HEK293 (cell line): ENCODE data around the gene HSD17B1.
A peak's percentile ranks its signal among the peaks of the same experiment; 100 is the strongest.

ENCODE experiments used
- BCL11B ChIP-seq: fragments of 450-650 bp; formaldehyde crosslinking; IDR thresholded peaks from 2 replicates; pipeline ENCODE4 v1.5.1; 2016; ENCODE audit warnings: low read depth, missing biosample characterization, missing genetic modification characterization
- GLIS1 ChIP-seq: fragments of 450-650 bp; formaldehyde crosslinking; IDR thresholded peaks from 2 replicates; pipeline ENCODE4 v1.5.1; 2016; ENCODE audit warnings: missing biosample characterization, missing genetic modification characterization
- KLF10 ChIP-seq: fragments of 450-650 bp; IDR thresholded peaks from 2 replicates; pipeline ENCODE4 v1.5.1; 2018; ENCODE audit warnings: missing biosample characterization, mild to moderate bottlenecking, missing genetic modification characterization
- KLF7 ChIP-seq: fragments of 450-650 bp; formaldehyde crosslinking; IDR thresholded peaks from 2 replicates; pipeline ENCODE4 v1.5.1; 2016; ENCODE audit warnings: missing biosample characterization, missing genetic modification characterization, borderline replicate concordance
- KLF8 ChIP-seq: fragments of 450-650 bp; formaldehyde crosslinking; IDR thresholded peaks from 2 replicates; pipeline ENCODE4 v1.5.1; 2016; ENCODE audit warnings: missing biosample characterization, missing genetic modification characterization
- SP2 ChIP-seq: fragments of 450-650 bp; formaldehyde crosslinking; IDR thresholded peaks from 2 replicates; pipeline ENCODE4 v1.5.1; 2016; ENCODE audit warnings: missing biosample characterization, missing genetic modification characterization
- SP3 ChIP-seq: fragments of 450-650 bp; formaldehyde crosslinking; IDR thresholded peaks from 2 replicates; pipeline ENCODE4 v1.5.1; 2016; ENCODE audit warnings: missing biosample characterization, missing genetic modification characterization
- ZBTB17 ChIP-seq: fragments of 450-650 bp; formaldehyde crosslinking; IDR thresholded peaks from 2 replicates; pipeline ENCODE4 v1.5.1; 2016; ENCODE audit warnings: missing biosample characterization, missing genetic modification characterization
- ZBTB21 ChIP-seq: fragments of 450-650 bp; formaldehyde crosslinking; IDR thresholded peaks from 2 replicates; pipeline ENCODE4 v1.5.1; 2017; ENCODE audit warnings: missing biosample characterization, missing genetic modification characterization
- ZNF132 ChIP-seq: fragments of 450-650 bp; formaldehyde crosslinking; IDR thresholded peaks from 2 replicates; pipeline ENCODE4 v1.5.1; 2017; ENCODE audit warnings: missing biosample characterization, missing genetic modification characterization, borderline replicate concordance
- ZNF138 ChIP-seq: fragments of 450-650 bp; formaldehyde crosslinking; IDR thresholded peaks from 2 replicates; pipeline ENCODE4 v1.5.1; 2016; ENCODE audit warnings: missing biosample characterization, missing genetic modification characterization, borderline replicate concordance
- ZNF146 ChIP-seq: fragments of 450-650 bp; formaldehyde crosslinking; IDR thresholded peaks from 2 replicates; pipeline ENCODE4 v1.5.1; 2016; ENCODE audit warnings: missing biosample characterization, missing genetic modification characterization
- ZNF423 ChIP-seq: fragments of 450-650 bp; formaldehyde crosslinking; IDR thresholded peaks from 2 replicates; pipeline ENCODE4 v1.5.1; 2016; ENCODE audit warnings: missing biosample characterization, missing genetic modification characterization
- ZNF426 ChIP-seq: fragments of 450-650 bp; formaldehyde crosslinking; IDR thresholded peaks from 2 replicates; pipeline ENCODE4 v1.5.1; 2017; ENCODE audit warnings: missing biosample characterization, missing genetic modification characterization, mild to moderate bottlenecking, inconsistent platforms, moderate library complexity
- ZNF629 ChIP-seq: fragments of 450-650 bp; formaldehyde crosslinking; IDR thresholded peaks from 2 replicates; pipeline ENCODE4 v1.5.1; 2017; ENCODE audit warnings: missing biosample characterization, missing genetic modification characterization
- ZNF677 ChIP-seq: fragments of 450-650 bp; IDR thresholded peaks from 2 replicates; pipeline ENCODE4 v1.5.0; 2018; ENCODE audit warnings: missing biosample characterization, mild to moderate bottlenecking, missing genetic modification characterization, moderate library complexity
- ZXDB ChIP-seq: fragments of 450-650 bp; formaldehyde crosslinking; IDR thresholded peaks from 2 replicates; pipeline ENCODE4 v1.5.1; 2016; ENCODE audit warnings: missing biosample characterization, missing genetic modification characterization
- TF ChIP-seq, protein P1 (sequence below): fragments of 450-650 bp; formaldehyde crosslinking; conservative IDR thresholded peaks from 2 replicates; pipeline ENCODE4 v1.5.1; 2016; ENCODE audit warnings: low read depth, missing biosample characterization, missing genetic modification characterization
- TF ChIP-seq, protein P2 (sequence below): fragments of 450-650 bp; formaldehyde crosslinking; IDR thresholded peaks from 2 replicates; pipeline ENCODE4 v1.5.1; 2017; ENCODE audit warnings: missing biosample characterization, missing genetic modification characterization
- TF ChIP-seq, protein P3 (sequence below): fragments of 450-650 bp; formaldehyde crosslinking; optimal IDR thresholded peaks from 2 replicates; pipeline ENCODE3; 2016; ENCODE audit warnings: missing biosample characterization, mild to moderate bottlenecking, missing genetic modification characterization
- TF ChIP-seq, protein P4 (sequence below): fragments of 450-650 bp; formaldehyde crosslinking; conservative IDR thresholded peaks from 2 replicates; pipeline ENCODE4 v1.5.1; 2016; ENCODE audit warnings: low read depth, missing biosample characterization, missing genetic modification characterization
- TF ChIP-seq, protein P5 (sequence below): fragments of 450-650 bp; formaldehyde crosslinking; IDR thresholded peaks from 2 replicates; pipeline ENCODE4 v1.5.1; 2016; ENCODE audit warnings: missing biosample characterization, missing genetic modification characterization
- TF ChIP-seq, protein P6 (sequence below): fragments of 450-650 bp; formaldehyde crosslinking; IDR thresholded peaks from 2 replicates; pipeline ENCODE4 v1.5.1; 2016; ENCODE audit warnings: missing biosample characterization, missing genetic modification characterization

Gene HSD17B1

DNA sequence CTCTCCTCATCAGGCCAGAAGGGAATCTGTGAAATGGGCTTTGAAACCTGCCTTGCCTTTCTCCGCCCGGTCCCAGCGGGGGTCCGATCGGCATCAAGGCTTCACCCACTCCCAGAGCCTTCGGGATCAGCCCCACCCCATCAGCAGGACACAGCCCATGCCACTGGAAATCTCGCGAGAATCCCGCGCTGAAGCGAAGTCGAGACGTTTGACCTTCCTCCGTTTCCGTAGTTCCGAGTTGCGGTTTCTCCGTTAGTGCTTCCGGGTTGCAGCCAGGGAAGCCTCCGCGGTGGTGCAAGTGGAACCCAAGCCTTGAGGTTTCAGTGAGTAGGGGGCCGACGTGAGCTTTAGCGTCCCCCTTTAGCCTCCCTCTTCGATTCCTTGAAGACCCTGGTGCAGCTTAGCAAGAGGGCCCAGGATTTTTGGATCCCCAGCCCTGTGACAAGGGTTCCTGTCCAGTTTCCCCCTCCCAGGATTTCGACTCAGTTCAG is 9.2 kb downstream of the HSD17B1 start, which contains the start of gene COASY (continued):
- TF ChIP-seq ZBTB17 (tag by site-specific recombination) (peak; percentile 95), ZNF426 (tag by site-specific recombination) (no peak), ZNF629 (tag by site-specific recombination) (peak; percentile 84), KLF10 (peak; percentile 62; the same call in 1 of the 2 replicates), BCL11B (tag by site-specific recombination) (no peak), KLF7 (peak; percentile 96), ZXDB (peak; percentile 85), ZNF138 (no peak), ZNF423 (tag by site-specific recombination) (peak; percentile 76), SP3 (tag by site-specific recombination) (peak; percentile 85), ZNF132 (tag by site-specific recombination) (no peak), ZNF146 (tag by site-specific recombination) (no peak), GLIS1 (tag by site-specific recombination) (peak; percentile 37; the same call in 1 of the 2 replicates), ZNF677 (tag by site-specific recombination) (no peak), ZBTB21 (tag by site-specific recombination) (peak; percentile 78), KLF8 (tag by site-specific recombination) (peak; percentile 92), SP2 (tag by site-specific recombination) (peak; percentile 85)
- TF ChIP-seq, protein P1, sequence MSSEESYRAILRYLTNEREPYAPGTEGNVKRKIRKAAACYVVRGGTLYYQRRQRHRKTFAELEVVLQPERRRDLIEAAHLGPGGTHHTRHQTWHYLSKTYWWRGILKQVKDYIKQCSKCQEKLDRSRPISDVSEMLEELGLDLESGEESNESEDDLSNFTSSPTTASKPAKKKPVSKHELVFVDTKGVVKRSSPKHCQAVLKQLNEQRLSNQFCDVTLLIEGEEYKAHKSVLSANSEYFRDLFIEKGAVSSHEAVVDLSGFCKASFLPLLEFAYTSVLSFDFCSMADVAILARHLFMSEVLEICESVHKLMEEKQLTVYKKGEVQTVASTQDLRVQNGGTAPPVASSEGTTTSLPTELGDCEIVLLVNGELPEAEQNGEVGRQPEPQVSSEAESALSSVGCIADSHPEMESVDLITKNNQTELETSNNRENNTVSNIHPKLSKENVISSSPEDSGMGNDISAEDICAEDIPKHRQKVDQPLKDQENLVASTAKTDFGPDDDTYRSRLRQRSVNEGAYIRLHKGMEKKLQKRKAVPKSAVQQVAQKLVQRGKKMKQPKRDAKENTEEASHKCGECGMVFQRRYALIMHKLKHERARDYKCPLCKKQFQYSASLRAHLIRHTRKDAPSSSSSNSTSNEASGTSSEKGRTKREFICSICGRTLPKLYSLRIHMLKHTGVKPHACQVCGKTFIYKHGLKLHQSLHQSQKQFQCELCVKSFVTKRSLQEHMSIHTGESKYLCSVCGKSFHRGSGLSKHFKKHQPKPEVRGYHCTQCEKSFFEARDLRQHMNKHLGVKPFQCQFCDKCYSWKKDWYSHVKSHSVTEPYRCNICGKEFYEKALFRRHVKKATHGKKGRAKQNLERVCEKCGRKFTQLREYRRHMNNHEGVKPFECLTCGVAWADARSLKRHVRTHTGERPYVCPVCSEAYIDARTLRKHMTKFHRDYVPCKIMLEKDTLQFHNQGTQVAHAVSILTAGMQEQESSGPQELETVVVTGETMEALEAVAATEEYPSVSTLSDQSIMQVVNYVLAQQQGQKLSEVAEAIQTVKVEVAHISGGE, result peak; percentile 93
- TF ChIP-seq, protein P2, sequence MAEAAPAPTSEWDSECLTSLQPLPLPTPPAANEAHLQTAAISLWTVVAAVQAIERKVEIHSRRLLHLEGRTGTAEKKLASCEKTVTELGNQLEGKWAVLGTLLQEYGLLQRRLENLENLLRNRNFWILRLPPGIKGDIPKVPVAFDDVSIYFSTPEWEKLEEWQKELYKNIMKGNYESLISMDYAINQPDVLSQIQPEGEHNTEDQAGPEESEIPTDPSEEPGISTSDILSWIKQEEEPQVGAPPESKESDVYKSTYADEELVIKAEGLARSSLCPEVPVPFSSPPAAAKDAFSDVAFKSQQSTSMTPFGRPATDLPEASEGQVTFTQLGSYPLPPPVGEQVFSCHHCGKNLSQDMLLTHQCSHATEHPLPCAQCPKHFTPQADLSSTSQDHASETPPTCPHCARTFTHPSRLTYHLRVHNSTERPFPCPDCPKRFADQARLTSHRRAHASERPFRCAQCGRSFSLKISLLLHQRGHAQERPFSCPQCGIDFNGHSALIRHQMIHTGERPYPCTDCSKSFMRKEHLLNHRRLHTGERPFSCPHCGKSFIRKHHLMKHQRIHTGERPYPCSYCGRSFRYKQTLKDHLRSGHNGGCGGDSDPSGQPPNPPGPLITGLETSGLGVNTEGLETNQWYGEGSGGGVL (tag by site-specific recombination), result no peak
- TF ChIP-seq, protein P3, sequence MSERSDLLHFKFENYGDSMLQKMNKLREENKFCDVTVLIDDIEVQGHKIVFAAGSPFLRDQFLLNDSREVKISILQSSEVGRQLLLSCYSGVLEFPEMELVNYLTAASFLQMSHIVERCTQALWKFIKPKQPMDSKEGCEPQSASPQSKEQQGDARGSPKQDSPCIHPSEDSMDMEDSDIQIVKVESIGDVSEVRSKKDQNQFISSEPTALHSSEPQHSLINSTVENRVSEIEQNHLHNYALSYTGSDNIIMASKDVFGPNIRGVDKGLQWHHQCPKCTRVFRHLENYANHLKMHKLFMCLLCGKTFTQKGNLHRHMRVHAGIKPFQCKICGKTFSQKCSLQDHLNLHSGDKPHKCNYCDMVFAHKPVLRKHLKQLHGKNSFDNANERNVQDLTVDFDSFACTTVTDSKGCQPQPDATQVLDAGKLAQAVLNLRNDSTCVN (tag by site-specific recombination), result peak; percentile 27
- TF ChIP-seq, protein P4, sequence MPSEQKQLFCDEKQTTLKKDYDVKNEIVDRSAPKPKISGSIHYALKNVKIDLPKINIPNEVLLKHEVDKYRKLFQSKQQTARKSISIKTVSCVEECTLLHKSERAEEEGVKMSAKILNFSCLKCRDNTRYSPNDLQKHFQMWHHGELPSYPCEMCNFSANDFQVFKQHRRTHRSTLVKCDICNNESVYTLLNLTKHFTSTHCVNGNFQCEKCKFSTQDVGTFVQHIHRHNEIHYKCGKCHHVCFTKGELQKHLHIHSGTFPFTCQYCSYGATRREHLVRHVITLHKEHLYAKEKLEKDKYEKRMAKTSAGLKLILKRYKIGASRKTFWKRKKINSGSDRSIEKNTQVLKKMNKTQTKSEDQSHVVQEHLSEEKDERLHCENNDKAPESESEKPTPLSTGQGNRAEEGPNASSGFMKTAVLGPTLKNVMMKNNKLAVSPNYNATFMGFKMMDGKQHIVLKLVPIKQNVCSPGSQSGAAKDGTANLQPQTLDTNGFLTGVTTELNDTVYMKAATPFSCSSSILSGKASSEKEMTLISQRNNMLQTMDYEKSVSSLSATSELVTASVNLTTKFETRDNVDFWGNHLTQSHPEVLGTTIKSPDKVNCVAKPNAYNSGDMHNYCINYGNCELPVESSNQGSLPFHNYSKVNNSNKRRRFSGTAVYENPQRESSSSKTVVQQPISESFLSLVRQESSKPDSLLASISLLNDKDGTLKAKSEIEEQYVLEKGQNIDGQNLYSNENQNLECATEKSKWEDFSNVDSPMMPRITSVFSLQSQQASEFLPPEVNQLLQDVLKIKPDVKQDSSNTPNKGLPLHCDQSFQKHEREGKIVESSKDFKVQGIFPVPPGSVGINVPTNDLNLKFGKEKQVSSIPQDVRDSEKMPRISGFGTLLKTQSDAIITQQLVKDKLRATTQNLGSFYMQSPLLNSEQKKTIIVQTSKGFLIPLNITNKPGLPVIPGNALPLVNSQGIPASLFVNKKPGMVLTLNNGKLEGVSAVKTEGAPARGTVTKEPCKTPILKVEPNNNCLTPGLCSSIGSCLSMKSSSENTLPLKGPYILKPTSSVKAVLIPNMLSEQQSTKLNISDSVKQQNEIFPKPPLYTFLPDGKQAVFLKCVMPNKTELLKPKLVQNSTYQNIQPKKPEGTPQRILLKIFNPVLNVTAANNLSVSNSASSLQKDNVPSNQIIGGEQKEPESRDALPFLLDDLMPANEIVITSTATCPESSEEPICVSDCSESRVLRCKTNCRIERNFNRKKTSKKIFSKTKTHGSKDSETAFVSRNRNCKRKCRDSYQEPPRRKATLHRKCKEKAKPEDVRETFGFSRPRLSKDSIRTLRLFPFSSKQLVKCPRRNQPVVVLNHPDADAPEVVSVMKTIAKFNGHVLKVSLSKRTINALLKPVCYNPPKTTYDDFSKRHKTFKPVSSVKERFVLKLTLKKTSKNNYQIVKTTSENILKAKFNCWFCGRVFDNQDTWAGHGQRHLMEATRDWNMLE (tag by site-specific recombination), result peak; percentile 95
- TF ChIP-seq, protein P5, sequence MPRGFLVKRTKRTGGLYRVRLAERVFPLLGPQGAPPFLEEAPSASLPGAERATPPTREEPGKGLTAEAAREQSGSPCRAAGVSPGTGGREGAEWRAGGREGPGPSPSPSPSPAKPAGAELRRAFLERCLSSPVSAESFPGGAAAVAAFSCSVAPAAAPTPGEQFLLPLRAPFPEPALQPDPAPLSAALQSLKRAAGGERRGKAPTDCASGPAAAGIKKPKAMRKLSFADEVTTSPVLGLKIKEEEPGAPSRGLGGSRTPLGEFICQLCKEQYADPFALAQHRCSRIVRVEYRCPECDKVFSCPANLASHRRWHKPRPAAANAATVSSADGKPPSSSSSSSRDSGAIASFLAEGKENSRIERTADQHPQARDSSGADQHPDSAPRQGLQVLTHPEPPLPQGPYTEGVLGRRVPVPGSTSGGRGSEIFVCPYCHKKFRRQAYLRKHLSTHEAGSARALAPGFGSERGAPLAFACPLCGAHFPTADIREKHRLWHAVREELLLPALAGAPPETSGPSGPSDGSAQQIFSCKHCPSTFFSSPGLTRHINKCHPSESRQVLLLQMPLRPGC (tag by site-specific recombination), result peak; percentile 75
- TF ChIP-seq, protein P6, sequence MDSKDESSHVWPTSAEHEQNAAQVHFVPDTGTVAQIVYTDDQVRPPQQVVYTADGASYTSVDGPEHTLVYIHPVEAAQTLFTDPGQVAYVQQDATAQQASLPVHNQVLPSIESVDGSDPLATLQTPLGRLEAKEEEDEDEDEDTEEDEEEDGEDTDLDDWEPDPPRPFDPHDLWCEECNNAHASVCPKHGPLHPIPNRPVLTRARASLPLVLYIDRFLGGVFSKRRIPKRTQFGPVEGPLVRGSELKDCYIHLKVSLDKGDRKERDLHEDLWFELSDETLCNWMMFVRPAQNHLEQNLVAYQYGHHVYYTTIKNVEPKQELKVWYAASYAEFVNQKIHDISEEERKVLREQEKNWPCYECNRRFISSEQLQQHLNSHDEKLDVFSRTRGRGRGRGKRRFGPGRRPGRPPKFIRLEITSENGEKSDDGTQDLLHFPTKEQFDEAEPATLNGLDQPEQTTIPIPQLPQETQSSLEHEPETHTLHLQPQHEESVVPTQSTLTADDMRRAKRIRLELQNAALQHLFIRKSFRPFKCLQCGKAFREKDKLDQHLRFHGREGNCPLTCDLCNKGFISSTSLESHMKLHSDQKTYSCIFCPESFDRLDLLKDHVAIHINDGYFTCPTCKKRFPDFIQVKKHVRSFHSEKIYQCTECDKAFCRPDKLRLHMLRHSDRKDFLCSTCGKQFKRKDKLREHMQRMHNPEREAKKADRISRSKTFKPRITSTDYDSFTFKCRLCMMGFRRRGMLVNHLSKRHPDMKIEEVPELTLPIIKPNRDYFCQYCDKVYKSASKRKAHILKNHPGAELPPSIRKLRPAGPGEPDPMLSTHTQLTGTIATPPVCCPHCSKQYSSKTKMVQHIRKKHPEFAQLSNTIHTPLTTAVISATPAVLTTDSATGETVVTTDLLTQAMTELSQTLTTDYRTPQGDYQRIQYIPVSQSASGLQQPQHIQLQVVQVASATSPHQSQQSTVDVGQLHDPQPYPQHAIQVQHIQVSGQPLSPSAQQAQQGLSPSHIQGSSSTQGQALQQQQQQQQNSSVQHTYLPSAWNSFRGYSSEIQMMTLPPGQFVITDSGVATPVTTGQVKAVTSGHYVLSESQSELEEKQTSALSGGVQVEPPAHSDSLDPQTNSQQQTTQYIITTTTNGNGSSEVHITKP (tag by site-specific recombination), result peak; percentile 62
